ENCODE measurements around the gene RFPL4AL1.
"Not testable (repeated sequence)": the region's sequence is repeated elsewhere in the genome, so short reads cannot be mapped to it uniquely, and the experiment has no call there.

The RFPL4AL1 gene

DNA sequence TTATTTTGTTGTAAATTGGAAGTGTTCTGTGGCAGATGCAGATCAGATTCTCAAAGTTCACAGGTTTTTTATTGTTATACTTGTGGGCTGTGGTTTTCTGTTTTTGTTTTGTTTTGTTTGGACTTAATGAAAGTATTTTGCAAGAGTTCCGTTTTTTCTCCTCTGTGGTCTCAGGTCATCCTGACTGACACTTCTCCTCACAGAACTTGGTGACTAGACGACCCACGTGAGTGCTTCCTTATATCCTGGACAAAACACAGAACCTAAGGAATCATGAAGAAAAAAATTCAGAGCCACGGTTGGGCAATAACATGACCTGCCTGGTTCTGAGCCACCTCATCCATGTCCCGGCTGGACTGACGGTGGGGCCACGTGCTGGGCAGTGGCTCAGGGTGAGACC, 2.5 kb upstream of the RFPL4AL1 start:
- Histone ChIP-seq H3K36me3 (ENCODE audit: insufficient read depth, low read length) (no peaks in the 10 kb centered on the region), H3K9me3 (ENCODE audit: low read depth, low read length) (no peaks in the 10 kb centered on the region), H3K4me3 (no peak overlapping the region), H3K27ac (no peak overlapping the region), H3K9ac (ENCODE audit: insufficient read length) (no peak overlapping the region)
- TF ChIP-seq FOXP2 (optimal IDR thresholded peaks at IDR 0.05; ENCODE audit: control extremely low read depth, extremely low read length, insufficient read depth), result no peak
- TF ChIP-seq EZH2 (IDR thresholded peaks at IDR 0.05), result no peak
- no peak for TF ChIP-seq POLR2AphosphoS5 (IDR thresholded peaks at IDR 0.05; ENCODE audit: borderline replicate concordance, low read depth, low read length)
- DNase-seq (ENCODE audit: low read depth, low spot score), result no peak

DNA sequence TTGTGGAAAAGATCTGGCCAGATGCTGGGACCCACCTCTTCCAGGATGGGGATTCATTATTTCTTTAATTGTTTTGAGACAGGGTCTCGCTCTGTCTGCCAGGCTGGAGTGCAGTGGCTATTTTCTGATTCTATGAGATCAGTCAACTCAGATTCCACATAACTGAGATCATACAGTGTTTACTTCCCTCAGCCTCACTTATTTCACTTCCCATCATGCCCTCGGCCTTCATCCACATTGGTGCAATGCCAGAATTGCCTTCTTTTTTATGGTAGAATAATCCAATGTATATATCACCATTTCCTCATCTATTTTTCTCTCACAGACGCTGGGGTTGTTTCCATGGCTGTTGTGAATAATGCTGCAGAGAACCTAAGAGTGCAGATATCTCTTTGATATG, 714 bp downstream of the RFPL4AL1 start:
- not testable (repeated sequence) for H3K9me3 ChIP-seq (ENCODE audit: low read depth, low read length); H3K36me3 ChIP-seq (ENCODE audit: insufficient read depth, low read length); H3K9ac ChIP-seq (ENCODE audit: insufficient read length); H3K4me3 ChIP-seq; H3K27ac ChIP-seq; DNase-seq (ENCODE audit: low read depth, low spot score)

DNA sequence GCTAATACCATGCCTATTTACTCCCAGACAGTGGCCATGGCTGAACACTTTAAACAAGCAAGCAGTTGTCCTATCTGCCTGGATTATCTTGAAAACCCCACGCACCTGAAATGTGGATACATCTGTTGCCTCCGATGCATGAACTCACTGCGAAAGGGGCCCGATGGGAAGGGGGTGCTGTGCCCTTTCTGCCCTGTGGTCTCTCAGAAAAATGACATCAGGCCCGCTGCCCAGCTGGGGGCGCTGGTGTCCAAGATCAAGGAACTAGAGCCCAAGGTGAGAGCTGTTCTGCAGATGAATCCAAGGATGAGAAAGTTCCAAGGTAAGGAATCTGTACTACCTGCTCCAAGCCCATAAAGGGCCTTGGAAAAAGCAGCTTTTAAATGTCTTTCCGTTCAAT, 8.6 kb downstream of the RFPL4AL1 start:
- H3K4me3 ChIP-seq, result no peak overlapping the region
- DNase-seq (ENCODE audit: low read depth, low spot score), result no peak
- no peaks in the 10 kb centered on the region for H3K9me3 ChIP-seq (ENCODE audit: low read depth, low read length)
- no peak overlapping the region for H3K27ac ChIP-seq
- H3K9ac ChIP-seq (ENCODE audit: insufficient read length), result no peak overlapping the region
- no peaks in the 10 kb centered on the region for H3K36me3 ChIP-seq (ENCODE audit: insufficient read depth, low read length)
- TF ChIP-seq EZH2 (IDR thresholded peaks at IDR 0.05) (no peak), FOXP2 (optimal IDR thresholded peaks at IDR 0.05; ENCODE audit: control extremely low read depth, extremely low read length, insufficient read depth) (no peak), POLR2AphosphoS5 (IDR thresholded peaks at IDR 0.05; ENCODE audit: borderline replicate concordance, low read depth, low read length) (no peak)

DNA sequence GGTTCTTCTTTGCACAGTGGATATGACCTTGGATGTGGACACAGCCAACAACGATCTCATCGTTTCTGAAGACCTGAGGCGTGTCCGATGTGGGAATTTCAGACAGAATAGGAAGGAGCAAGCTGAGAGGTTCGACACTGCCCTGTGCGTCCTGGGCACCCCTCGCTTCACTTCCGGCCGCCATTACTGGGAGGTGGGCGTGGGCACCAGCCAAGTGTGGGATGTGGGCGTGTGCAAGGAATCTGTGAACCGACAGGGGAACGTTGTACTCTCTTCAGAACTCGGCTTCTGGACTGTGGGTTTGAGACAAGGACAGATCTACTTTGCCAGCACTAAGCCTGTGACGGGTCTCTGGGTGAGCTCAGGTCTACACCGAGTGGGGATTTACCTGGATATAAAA, 9.4 kb downstream of the RFPL4AL1 start:
- Histone ChIP-seq H3K9me3 (ENCODE audit: low read depth, low read length) (no peaks in the 10 kb centered on the region), H3K36me3 (ENCODE audit: insufficient read depth, low read length) (no peaks in the 10 kb centered on the region), H3K27ac (no peak overlapping the region), H3K9ac (ENCODE audit: insufficient read length) (no peak overlapping the region), H3K4me3 (no peak overlapping the region)
- TF ChIP-seq EZH2 (IDR thresholded peaks at IDR 0.05), result no peak
- TF ChIP-seq POLR2AphosphoS5 (IDR thresholded peaks at IDR 0.05; ENCODE audit: borderline replicate concordance, low read depth, low read length), result no peak
- TF ChIP-seq FOXP2 (optimal IDR thresholded peaks at IDR 0.05; ENCODE audit: control extremely low read depth, extremely low read length, insufficient read depth), result no peak
- no peak for DNase-seq (ENCODE audit: low read depth, low spot score)

- DNase-seq (ENCODE audit: low read depth, low spot score), result no peak
- Histone ChIP-seq H3K9me3 (ENCODE audit: low read depth, low read length) (no peaks in the 10 kb centered on the region), H3K4me3 (no peak overlapping the region), H3K9ac (ENCODE audit: insufficient read length) (no peak overlapping the region), H3K27ac (no peak overlapping the region), H3K36me3 (ENCODE audit: insufficient read depth, low read length) (no peaks in the 10 kb centered on the region)
- TF ChIP-seq FOXP2 (optimal IDR thresholded peaks at IDR 0.05; ENCODE audit: control extremely low read depth, extremely low read length, insufficient read depth), result no peak
- TF ChIP-seq EZH2 (IDR thresholded peaks at IDR 0.05), result no peak
- no peak for TF ChIP-seq POLR2AphosphoS5 (IDR thresholded peaks at IDR 0.05; ENCODE audit: borderline replicate concordance, low read depth, low read length)
These were observed 12.2 kb downstream of the RFPL4AL1 start for GRCh38 chr19:55781112-55781511.

- H3K36me3 ChIP-seq (ENCODE audit: insufficient read depth, low read length), result no peaks in the 10 kb centered on the region
- no peak overlapping the region for H3K27ac ChIP-seq
- no peak for DNase-seq (ENCODE audit: low read depth, low spot score)
- no peak overlapping the region for H3K9ac ChIP-seq (ENCODE audit: insufficient read length)
- TF ChIP-seq FOXP2 (optimal IDR thresholded peaks at IDR 0.05; ENCODE audit: control extremely low read depth, extremely low read length, insufficient read depth), result no peak
- TF ChIP-seq POLR2AphosphoS5 (IDR thresholded peaks at IDR 0.05; ENCODE audit: borderline replicate concordance, low read depth, low read length), result no peak
- no peak for TF ChIP-seq EZH2 (IDR thresholded peaks at IDR 0.05)
- no peak overlapping the region for H3K4me3 ChIP-seq
- no peaks in the 10 kb centered on the region for H3K9me3 ChIP-seq (ENCODE audit: low read depth, low read length)
These were observed 26.1 kb downstream of the RFPL4AL1 start for GRCh38 chr19:55795021-55795420.

DNA sequence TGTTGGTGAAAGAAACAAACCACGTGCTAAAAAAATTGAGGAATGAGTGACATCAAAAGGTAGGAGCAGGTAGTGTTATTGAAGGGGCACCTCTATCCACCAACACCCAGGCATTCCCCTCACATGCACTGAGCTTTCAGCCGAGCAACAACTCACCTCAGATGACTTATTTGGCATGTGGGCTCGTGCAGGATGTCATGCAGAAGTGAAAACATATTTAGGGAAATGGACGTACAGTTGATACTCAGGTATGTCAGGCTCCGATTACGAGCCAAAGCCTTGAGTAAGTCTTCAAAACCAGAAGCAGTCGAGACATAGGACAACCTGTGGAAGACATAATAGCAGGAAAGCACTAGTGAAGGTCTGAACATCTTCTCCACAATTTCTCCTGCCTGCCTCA, 32.5 kb downstream of the RFPL4AL1 start:
- TF ChIP-seq EZH2 (IDR thresholded peaks at IDR 0.05), result no peak
- TF ChIP-seq FOXP2 (optimal IDR thresholded peaks at IDR 0.05; ENCODE audit: control extremely low read depth, extremely low read length, insufficient read depth), result no peak
- TF ChIP-seq POLR2AphosphoS5 (IDR thresholded peaks at IDR 0.05; ENCODE audit: borderline replicate concordance, low read depth, low read length), result no peak
- H3K27ac ChIP-seq, result no peak overlapping the region
- DNase-seq (ENCODE audit: low read depth, low spot score), result no peak
- no peak overlapping the region for H3K4me3 ChIP-seq
- no peaks in the 10 kb centered on the region for H3K9me3 ChIP-seq (ENCODE audit: low read depth, low read length)
- H3K36me3 ChIP-seq (ENCODE audit: insufficient read depth, low read length), result no peaks in the 10 kb centered on the region
- no peak overlapping the region for H3K9ac ChIP-seq (ENCODE audit: insufficient read length)

DNA sequence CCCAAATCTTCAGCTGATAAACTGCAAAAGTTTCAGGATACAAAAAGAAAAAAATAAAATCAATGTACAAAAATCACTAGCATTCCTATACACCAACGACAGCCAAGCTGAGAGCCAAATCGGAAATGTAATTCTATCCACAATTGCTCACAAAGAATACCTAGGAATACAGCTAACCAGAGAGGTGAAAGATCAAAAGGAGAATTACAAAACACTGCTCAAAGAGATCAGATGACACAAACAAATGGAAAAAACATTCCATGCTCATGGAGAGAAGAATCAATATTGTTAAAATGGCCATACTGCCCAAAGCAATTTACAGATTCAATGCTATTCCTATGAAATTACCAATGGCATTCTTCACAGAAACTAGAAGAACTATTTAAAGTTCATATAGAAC, 33.4 kb downstream of the RFPL4AL1 start:
- Histone ChIP-seq H3K4me3 (no peak overlapping the region), H3K9me3 (ENCODE audit: low read depth, low read length) (no peaks in the 10 kb centered on the region), H3K9ac (ENCODE audit: insufficient read length) (no peak overlapping the region), H3K36me3 (ENCODE audit: insufficient read depth, low read length) (no peaks in the 10 kb centered on the region), H3K27ac (no peak overlapping the region)
- TF ChIP-seq EZH2 (IDR thresholded peaks at IDR 0.05), result no peak
- TF ChIP-seq FOXP2 (optimal IDR thresholded peaks at IDR 0.05; ENCODE audit: control extremely low read depth, extremely low read length, insufficient read depth), result no peak
- TF ChIP-seq POLR2AphosphoS5 (IDR thresholded peaks at IDR 0.05; ENCODE audit: borderline replicate concordance, low read depth, low read length), result no peak
- DNase-seq (ENCODE audit: low read depth, low spot score), result no peak

- TF ChIP-seq POLR2AphosphoS5 (IDR thresholded peaks at IDR 0.05; ENCODE audit: borderline replicate concordance, low read depth, low read length), result peak; percentile 38; the same call in 1 of the 2 replicates
- no peak for TF ChIP-seq FOXP2 (optimal IDR thresholded peaks at IDR 0.05; ENCODE audit: control extremely low read depth, extremely low read length, insufficient read depth)
- Histone ChIP-seq H3K27ac (no peak overlapping the region), H3K9me3 (ENCODE audit: low read depth, low read length) (no peaks in the 10 kb centered on the region), H3K4me3 (peak overlapping the region; percentile 33; the same call in 1 of the 2 replicates), H3K9ac (ENCODE audit: insufficient read length) (no peak overlapping the region), H3K36me3 (ENCODE audit: insufficient read depth, low read length) (no peaks in the 10 kb centered on the region)
- peak; percentile 52 for DNase-seq (ENCODE audit: low read depth, low spot score)
These were observed 40.6 kb downstream of the RFPL4AL1 start for GRCh38 chr19:55809381-55810058.
